Gastrocnemius medialis (tissue), 4 donors: ENCODE measurements around the gene MCOLN1.

Source experiments
- CTCF ChIP-seq, 5 experiments: fragments of 450-650 bp in 3 of 5; fragments of 200-600 bp in 2 of 5; sonication (generic) in 2 of 5; IDR thresholded peaks in 4 of 5; conservative IDR thresholded peaks in 1 of 5; 1 replicate in 4 of 5; 2 replicates in 1 of 5; pipeline ENCODE4 v1.5.1; 2016 to 2019; ENCODE audit warnings: antibody characterized with exemption in 5 of 5, mild to moderate bottlenecking in 3 of 5, moderate library complexity in 3 of 5
- POLR2A ChIP-seq, 2 donors: fragments of 450-650 bp; IDR thresholded peaks; one replicate each; pipeline ENCODE4 v1.6.1; 2017; ENCODE audit warnings: antibody characterized with exemption in 2 of 2, mild to moderate bottlenecking in 2 of 2, moderate library complexity in 2 of 2

GRCh38 chr19:7528522-7529245, 6.3 kb downstream of the MCOLN1 start:
- TF ChIP-seq POLR2A (IDR thresholded peaks at IDR 0.05) (no peak), CTCF (IDR thresholded peaks at IDR 0.05 in 4 of 5, conservative IDR thresholded peaks at IDR 0.05 in 1 of 5) (no peak)
